ENCODE data around the gene PLSCR5.

Gene PLSCR5

GRCh38 chr3:146537603-146538002, 67.5 kb downstream of the PLSCR5 start:
- Histone ChIP-seq H3K4me1 (ENCODE audit: control insufficient read depth in 5 of 5, insufficient read depth in 5 of 5, low read length in 5 of 5) (peaks cover 1 to 42% (median 30%) of the 10 kb centered on the region in 5 donors), H3K27me3 (ENCODE audit: control insufficient read depth in 5 of 5, insufficient read depth in 4 of 5, low read length in 5 of 5) (no peaks in the 10 kb centered on the region), H3K36me3 (ENCODE audit: control insufficient read depth in 5 of 5, insufficient read depth in 5 of 5, low read length in 5 of 5) (peaks cover 0 to 4% (median under 1%) of the 10 kb centered on the region in 5 donors), H3K27ac (ENCODE audit: low read depth, low read length) (peak overlapping the region; percentile 46), H3K4me3 (ENCODE audit: low read depth in 1 of 5, low read length in 5 of 5) (no peak overlapping the region), H3K9me3 (ENCODE audit: control insufficient read depth in 5 of 5, low read length in 5 of 5) (no peaks in the 10 kb centered on the region), H3K9ac (ENCODE audit: low read length in 5 of 5) (no peak overlapping the region)

DNA sequence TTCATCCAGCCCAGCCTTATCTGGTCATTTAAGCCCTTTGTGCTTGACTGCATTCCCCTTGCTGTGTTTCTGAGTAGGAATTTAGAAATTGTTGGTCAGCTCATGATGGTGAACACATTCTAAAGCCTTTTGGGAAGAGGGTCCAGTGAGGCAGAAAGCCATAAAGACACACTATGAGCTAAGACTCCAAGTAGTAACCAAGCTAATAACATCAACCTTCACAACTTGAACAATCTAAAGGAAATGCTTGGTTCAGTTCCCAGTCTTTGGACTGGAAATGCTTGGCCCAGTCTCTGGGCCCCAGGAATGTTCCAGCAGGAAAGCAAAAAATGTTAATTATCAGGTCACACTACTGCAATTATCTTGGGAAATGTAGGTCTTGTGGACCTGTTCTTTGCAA, 68.5 kb downstream of the PLSCR5 start:
- peak overlapping the region; percentile 4 for H3K27ac ChIP-seq (ENCODE audit: low read depth, low read length)
- H3K36me3 ChIP-seq (ENCODE audit: control insufficient read depth in 5 of 5, insufficient read depth in 5 of 5, low read length in 5 of 5) = peaks cover 4 to 12% (median 8%) of the 10 kb centered on the region in 5 donors
- no peaks in the 10 kb centered on the region for H3K27me3 ChIP-seq (ENCODE audit: control insufficient read depth in 5 of 5, insufficient read depth in 4 of 5, low read length in 5 of 5)
- peak overlapping the region in 1 of 5 donors; percentile 38 for H3K9ac ChIP-seq (ENCODE audit: low read length in 5 of 5)
- H3K4me3 ChIP-seq (ENCODE audit: low read depth in 1 of 5, low read length in 5 of 5) = peak overlapping the region in 1 of 5 donors; percentile 11
- H3K4me1 ChIP-seq (ENCODE audit: control insufficient read depth in 5 of 5, insufficient read depth in 5 of 5, low read length in 5 of 5) = peaks cover 1 to 35% (median 26%) of the 10 kb centered on the region in 5 donors
- H3K9me3 ChIP-seq (ENCODE audit: control insufficient read depth in 5 of 5, low read length in 5 of 5) = no peaks in the 10 kb centered on the region

Measured in subcutaneous abdominal adipose tissue (tissue), 5 donors.